SK-N-SH treated with all-trans-retinoic acid at 6 μM for 48 hours (cell line): ENCODE results near the gene APOA4.

Experiments
- CREB5 ChIP-seq: fragments of 250-450 bp; sonication (Bioruptor Pico); IDR thresholded peaks from 2 replicates; pipeline ENCODE4 v1.5.1; 2020; ENCODE audit warnings: low read depth, mild to moderate bottlenecking, moderate library complexity
- POU6F1 ChIP-seq: fragments of 250-450 bp; sonication (Bioruptor Pico); IDR thresholded peaks from 2 replicates; pipeline ENCODE4 v1.8.0; 2021; ENCODE audit warnings: low read depth, mild to moderate bottlenecking, moderate library complexity, borderline replicate concordance
- TOX ChIP-seq: fragments of 250-450 bp; sonication (Bioruptor Pico); IDR thresholded peaks from 2 replicates; pipeline ENCODE4 v1.8.0; 2021; ENCODE audit warnings: mild to moderate bottlenecking, moderate library complexity, borderline replicate concordance
- ZC3H10 ChIP-seq: fragments of 250-450 bp; sonication (Bioruptor Pico); IDR thresholded peaks from 2 replicates; pipeline ENCODE4 v1.5.1; 2021; ENCODE audit warnings: mild to moderate bottlenecking, moderate library complexity
- ZNF565 ChIP-seq: fragments of 450-650 bp; formaldehyde crosslinking; conservative IDR thresholded peaks from 2 replicates; pipeline ENCODE4 v1.5.0; 2020; ENCODE audit warnings: low read depth, mild to moderate bottlenecking, moderate library complexity

- TF ChIP-seq ZNF565 (CRISPR knock-in tag) (no peak), TOX (CRISPR knock-in tag) (no peak), POU6F1 (CRISPR knock-in tag) (no peak), CREB5 (no peak), ZC3H10 (no peak)
Observed at GRCh38 chr11:116797816-116798215, 25.3 kb downstream of the APOA4 start.
